Gastroesophageal sphincter (tissue), 2 donors: Measurements from ENCODE around the gene TNFAIP8.

ENCODE experiments used
- EP300 ChIP-seq: sonication (generic); formaldehyde crosslinking; IDR thresholded peaks from one replicate; pipeline ENCODE4 v1.6.1; 2017; ENCODE audit warnings: antibody characterized with exemption, mild to moderate bottlenecking
- POLR2A ChIP-seq, 2 donors: fragments of 450-650 bp; IDR thresholded peaks; one replicate each; pipeline ENCODE4 v1.6.1; 2017; ENCODE audit warnings: antibody characterized with exemption in 2 of 2, mild to moderate bottlenecking in 2 of 2, moderate library complexity in 1 of 2

GRCh38 chr5:119342406-119342805 is 13.4 kb upstream of the TNFAIP8 start:
- TF ChIP-seq EP300, result no peak
- no peak for TF ChIP-seq POLR2A (IDR thresholded peaks at IDR 0.05)
